CMK (cell line): ENCODE results near the gene SYT13.

Source experiments
- DNase-seq: peaks from one replicate; pipeline ENCODE4 v3.0.0-alpha.2; 2010; ENCODE audit warnings: low read depth

The SYT13 gene, protein sequence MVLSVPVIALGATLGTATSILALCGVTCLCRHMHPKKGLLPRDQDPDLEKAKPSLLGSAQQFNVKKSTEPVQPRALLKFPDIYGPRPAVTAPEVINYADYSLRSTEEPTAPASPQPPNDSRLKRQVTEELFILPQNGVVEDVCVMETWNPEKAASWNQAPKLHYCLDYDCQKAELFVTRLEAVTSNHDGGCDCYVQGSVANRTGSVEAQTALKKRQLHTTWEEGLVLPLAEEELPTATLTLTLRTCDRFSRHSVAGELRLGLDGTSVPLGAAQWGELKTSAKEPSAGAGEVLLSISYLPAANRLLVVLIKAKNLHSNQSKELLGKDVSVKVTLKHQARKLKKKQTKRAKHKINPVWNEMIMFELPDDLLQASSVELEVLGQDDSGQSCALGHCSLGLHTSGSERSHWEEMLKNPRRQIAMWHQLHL

DNA sequence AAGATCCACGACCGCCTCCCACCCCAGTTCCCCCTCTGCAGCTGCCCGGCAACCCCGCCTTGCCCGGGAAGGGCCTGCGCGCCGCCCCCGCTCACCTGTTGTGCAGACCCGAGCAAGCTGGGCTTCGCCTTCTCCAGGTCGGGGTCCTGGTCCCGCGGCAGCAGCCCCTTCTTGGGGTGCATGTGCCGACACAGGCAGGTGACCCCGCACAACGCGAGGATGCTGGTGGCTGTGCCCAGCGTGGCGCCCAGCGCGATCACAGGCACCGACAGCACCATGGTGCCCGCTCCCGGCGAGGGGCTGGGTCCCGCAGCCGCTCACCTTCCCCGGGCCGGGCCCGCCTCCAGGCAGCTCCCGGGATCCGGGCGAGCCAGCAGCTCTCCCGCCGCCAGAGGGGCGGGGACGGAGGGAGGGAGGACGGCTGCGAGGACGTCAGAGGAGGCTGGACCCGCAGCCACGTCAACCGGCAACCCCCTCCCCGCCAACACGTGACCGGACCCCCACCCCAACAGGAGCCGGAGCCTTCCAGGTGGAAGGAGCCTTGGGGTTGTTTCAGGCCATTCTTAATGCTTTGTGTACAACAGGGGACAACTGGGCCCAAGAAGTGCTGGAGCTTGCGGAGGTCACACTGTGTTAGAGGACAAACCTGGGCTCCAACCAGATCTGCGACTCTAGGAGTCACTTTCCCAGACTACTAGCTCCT is at the start of gene SYT13:
Gene SYT13 (minus strand): TSS at position 412 of the 703 bp plus-strand sequence. CDS start 134 bp downstream, at position 278.
- no peak for DNase-seq

DNA sequence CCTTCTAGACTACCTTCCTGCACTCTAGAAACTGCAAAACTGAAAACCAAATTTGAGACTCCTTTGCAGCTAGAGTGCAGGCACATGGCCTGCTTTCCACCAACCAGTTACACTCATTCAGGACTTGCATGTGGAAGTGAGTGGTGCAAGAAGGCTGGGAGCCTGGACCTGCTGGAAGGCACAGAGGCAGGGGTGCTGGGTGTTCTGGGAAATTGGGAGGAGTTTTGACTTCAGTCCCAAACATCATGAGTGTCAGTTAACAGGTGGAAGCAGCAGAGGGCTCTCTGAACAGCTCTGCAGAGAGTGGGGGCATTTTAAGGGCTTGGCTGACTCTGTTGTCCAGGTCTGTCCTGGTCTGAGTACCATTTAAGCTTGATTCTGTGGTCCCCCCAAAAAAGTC is 49.3 kb upstream of the SYT13 start:
- DNase-seq: no peak

GRCh38 chr11:45334836-45335235 is 48.7 kb upstream of the SYT13 start:
- no peak for DNase-seq

DNA sequence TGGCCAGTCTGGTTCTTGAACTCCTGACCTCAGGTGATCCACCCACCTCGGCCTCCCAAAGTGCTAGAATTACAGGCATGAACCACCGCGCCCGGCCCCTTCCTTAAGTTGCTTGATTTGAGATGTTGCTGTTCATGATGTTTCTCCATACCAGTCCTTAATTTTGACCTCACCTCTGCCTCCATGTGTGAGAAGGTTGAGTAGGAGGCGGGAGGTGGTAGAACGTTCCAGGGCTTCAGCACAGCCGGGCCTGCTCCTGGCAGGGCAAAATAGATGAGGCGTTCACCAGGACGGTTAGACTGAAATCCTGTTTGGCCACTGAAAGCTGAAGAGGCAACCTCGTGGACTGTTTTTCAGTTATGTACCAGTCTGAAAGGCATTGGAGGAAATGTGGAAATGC is 48.3 kb upstream of the SYT13 start:
- DNase-seq: no peak

- DNase-seq: no peak
Measured at GRCh38 chr11:45333001-45333971, 47.1 kb upstream of the SYT13 start.

DNA sequence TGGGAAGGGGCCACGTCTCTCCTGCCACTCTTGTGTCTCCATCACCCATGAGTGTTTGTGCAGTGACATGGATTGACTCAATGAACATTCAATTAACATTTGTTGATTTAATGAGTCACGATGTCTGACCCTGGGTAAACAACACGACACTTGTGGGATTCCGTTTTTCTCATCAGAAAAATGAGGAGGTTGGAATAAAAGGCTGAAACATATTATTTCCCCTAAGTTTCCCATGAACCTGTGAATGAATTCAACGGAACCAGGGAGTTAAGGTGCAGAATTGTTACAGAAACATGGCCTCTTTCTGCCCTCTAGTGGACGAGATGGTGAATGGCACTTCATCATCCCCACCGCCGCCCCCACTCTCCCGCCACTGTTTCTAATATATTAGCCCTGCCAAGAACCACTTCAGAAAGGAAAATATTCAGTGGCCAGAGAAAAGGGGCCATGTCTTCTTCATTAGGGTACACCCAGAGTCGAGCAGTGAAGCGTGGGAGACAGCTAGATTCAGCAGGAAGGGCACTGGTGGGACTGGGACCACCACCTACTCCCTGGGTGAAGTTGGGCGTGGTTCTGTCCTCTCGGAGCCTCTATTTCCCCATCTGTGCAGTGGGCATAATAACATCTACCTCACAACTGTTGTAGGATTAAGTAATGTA is 46.3 kb upstream of the SYT13 start:
- DNase-seq: no peak

- no peak for DNase-seq
Measured at GRCh38 chr11:45331839-45332238, 45.7 kb upstream of the SYT13 start.

GRCh38 chr11:45328726-45329125 is 42.6 kb upstream of the SYT13 start:
- no peak for DNase-seq

DNA sequence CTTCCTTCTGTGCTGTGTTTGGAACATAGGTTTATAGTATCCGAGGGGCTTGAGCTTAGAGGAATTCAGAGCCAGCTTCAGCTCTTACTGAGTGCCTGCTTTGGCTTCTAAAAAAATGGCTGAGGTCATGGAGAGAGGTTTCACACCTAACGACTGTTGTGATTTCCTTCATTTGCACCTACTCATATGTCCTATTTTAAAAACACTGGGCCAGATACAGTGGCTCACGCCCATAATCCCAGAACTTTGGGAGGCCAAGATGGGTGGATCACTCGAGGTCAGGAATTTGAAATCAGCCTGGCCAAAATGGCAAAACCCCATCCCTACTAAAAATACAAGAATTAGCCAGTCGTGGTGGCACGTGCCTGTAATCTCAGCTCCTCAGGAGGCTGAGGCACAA is 38.3 kb upstream of the SYT13 start:
- no peak for DNase-seq

GRCh38 chr11:45323601-45324249 is 37.6 kb upstream of the SYT13 start:
- DNase-seq: no peak

DNA sequence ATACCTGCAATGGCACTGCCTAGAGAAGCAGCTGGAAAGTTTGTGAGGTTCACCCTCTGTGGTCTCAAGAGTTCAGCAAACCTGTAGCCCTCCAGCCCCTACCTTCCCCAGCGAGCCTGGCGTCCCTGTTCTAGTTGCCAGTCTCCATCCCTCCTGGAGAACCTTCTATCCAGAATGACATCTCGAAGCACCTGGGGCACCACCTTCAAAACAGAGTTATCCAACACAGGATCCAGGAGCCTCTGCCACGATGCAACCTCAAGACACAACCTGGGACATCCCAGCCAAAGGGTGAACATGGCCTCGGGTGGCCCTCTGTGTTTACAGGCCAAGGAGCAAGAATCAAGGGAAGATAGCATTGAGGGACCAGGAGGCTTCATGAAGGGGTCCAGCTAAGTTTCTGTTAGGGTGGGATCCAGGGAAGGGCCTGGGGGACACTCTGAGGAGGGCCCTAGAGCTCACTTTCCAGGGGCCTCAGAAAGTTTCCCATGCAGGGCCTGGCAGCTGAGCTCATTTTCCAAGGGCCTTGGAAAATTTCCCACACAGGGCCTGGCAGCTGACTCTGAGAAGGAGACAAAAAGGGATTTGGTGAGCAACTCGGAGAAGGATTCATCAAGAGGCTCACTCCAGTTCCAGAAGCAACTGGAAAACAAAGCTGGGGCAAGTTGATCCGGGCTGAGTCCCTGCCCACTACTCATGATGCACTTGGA is 36.9 kb upstream of the SYT13 start:
- no peak for DNase-seq

- DNase-seq: no peak
Measured at GRCh38 chr11:45322111-45322705, 36.1 kb upstream of the SYT13 start.

DNA sequence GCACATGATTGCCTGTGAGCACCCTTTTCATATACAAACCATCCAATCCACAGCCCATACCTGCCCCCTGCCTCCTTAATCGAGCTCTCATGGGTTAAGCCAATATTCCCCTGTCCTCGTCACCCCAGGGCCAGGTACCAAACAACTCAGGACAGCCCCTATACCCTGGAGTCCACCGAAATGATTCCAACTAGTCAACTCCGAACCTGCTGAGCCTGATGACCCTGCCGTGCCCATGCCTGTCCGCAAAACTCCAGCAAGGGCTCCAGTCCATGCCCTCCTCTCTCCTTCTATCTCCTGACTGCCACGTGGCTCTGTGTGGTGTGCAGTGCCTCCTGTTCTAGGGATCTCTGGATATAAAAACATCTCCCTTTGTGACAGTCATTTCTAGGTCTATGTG is 35.5 kb upstream of the SYT13 start:
- no peak for DNase-seq

DNA sequence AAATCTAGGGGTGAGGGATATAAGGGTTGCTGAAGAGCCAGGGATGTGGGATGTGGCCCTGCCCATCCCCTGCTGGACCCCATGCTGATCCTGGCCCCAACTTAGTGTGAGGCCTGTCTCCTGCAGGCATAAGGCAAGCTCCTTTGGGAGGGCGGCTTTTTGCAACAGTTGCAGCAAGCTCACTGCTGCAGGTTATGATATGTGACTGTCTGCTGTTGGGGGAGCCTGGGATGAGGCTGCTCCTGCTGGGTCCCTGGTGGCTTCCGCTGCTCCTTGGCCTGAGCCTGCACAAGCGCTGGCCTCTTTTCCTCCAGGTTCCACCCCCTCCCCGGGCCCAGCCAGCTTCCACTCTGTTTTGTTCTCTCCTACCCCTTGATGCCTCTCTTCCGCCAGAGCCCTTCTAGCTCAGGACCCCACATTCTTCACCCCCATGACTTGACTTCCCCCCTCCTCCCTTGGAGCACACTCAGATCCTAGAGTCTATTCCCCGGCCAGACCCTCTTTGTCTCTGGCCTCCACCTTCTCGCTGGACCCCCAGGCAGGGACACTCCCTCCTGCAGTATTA is 35.0 kb upstream of the SYT13 start:
- DNase-seq: no peak

- DNase-seq: no peak
Measured at GRCh38 chr11:45320371-45320770, 34.2 kb upstream of the SYT13 start.

DNA sequence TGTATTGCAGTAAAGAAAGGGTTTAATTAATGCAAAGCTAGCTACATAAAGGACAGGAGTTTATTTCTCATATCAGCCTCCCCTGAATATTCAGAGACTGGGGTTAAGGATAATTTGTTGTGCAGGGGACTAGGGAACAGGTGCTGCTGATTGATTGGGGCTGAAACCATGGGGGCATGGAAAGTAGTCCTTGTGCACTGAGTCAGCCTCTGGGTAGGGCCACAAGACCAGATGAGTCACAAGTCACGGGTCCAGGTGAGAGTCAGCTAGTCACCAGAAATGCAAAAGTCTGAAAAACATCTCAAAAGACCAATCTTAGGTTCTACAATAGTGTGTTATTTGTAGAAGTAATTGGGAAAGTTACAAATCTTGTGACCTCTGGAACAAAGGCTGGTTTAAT is 32.9 kb upstream of the SYT13 start:
- no peak for DNase-seq

DNA sequence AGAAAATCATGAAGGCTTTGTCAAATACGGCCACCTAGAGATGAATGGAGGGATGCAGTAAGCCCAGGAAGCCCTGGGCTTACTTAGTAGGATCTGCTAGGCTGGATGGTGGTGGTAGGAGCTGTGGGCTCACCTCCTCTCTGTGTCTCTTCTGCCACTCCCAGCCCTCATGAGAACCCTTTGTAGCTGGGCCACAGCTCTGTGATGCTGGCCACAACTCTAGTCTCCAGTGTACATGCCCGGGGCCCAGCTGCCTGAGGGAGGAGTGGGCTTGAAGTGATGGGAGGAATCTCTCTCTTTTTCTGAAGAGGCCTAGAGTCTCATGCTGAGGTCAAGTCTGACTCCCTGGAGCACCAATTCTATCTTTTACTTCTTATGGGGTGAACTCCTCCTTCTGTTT is 32.4 kb upstream of the SYT13 start:
- no peak for DNase-seq

DNA sequence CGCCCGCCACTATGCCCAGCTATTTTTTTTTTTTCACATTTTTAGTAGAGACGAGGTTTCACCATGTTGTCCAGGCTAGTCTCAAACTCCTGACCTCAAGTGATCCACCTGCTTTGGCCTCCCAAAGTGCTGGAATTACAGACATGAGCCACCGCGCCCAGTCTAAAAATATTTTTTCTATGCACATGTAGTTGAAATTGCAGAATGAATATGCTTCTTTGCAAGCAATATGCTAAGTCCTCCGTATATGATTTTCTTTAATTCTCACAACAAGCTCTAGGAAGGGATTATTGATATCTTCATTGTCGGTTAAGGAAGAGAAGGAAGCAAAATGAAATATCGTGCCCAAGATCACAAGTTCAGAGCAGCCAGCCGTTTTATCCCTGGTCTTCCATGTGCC is 30.1 kb upstream of the SYT13 start:
- DNase-seq: no peak

DNA sequence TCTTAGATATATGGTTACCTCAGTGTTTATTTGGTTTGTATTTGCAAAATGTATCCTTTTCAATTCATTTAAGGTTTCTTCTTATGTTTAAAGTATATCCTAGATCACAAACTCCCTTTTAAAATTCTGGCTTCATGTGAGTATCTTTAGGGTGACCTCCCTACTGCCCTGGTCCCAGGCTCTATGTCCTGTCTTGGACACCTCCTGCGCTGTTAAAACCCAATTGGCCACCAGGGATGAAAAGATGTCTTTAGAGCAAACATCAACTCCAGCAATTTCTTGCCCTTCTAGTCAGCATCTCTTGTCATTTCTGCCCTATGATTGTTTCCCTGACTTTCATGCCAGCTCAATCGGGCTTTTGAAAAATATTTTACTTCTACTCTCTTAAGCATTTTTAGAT is 28.8 kb upstream of the SYT13 start:
- DNase-seq: no peak
